NT2/D1 (cell line): ENCODE data around the gene LGALS9C.
"Not testable (repeated sequence)": the region's sequence is repeated elsewhere in the genome, so short reads cannot be mapped to it uniquely, and the experiment has no call there.

Source experiments
- YY1 ChIP-seq: IDR thresholded peaks from 2 replicates; pipeline ENCODE4 v1.6.1; 2011; ENCODE audit not compliant: insufficient read length, insufficient read depth
- ZNF274 ChIP-seq: IDR thresholded peaks from 2 replicates; pipeline ENCODE4 v1.6.1; 2011; ENCODE audit warnings: mild to moderate bottlenecking, low read depth, low read length

DNA sequence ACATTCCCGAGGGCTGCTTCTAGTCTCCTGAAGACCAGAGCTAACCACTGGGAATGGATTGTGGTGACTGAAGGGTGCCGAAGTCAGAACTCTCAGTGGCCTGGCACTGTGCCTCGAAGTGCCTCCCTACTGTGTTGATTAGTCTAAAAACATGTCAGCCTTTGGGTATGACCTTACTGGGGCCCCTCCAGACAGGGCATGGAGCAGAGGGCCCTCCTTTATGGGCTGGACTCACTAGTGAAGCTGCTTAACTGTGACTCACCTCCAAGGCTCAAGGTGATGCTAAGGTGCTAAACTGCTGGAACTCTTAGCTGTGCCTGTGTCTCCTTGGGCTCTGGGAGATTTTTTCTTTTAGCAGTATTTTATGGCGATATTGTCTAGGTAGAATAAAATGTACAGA lies 2.6 kb upstream of the LGALS9C start:
- TF ChIP-seq YY1, ZNF274: not testable (repeated sequence)
